Gastrocnemius medialis (tissue), 4 donors: ENCODE data around the gene NOS1AP.

Source experiments
- CTCF ChIP-seq, 5 experiments: fragments of 450-650 bp in 3 of 5; fragments of 200-600 bp in 2 of 5; sonication (generic) in 2 of 5; IDR thresholded peaks in 4 of 5; conservative IDR thresholded peaks in 1 of 5; 1 replicate in 4 of 5; 2 replicates in 1 of 5; pipeline ENCODE4 v1.5.1; 2016 to 2019; ENCODE audit warnings: antibody characterized with exemption in 5 of 5, mild to moderate bottlenecking in 3 of 5, moderate library complexity in 3 of 5
- POLR2A ChIP-seq, 2 donors: fragments of 450-650 bp; IDR thresholded peaks; one replicate each; pipeline ENCODE4 v1.6.1; 2017; ENCODE audit warnings: antibody characterized with exemption in 2 of 2, mild to moderate bottlenecking in 2 of 2, moderate library complexity in 2 of 2

DNA sequence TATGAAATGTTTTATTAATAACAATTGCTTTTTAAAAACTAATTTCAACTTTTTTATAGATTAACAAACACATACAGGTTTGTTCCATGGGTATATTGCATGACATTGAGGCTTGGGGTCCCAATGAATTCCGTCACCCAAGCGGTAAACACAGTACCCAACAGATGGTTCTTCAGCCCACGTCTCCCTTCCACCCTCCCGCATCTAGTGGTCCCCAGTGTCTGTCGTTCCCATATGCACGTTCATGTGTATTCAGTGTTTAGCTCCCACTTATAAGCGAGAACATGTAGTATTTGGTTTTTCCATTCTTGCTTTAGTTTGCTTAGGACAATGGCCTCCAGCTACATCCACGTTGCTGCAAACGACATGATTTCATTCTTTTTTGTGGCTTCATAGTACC, 48.6 kb downstream of the NOS1AP start:
- TF ChIP-seq POLR2A (IDR thresholded peaks at IDR 0.05) (no peak), CTCF (IDR thresholded peaks at IDR 0.05 in 4 of 5, conservative IDR thresholded peaks at IDR 0.05 in 1 of 5) (no peak)
